GM21381 (cell line): ENCODE results near the gene ESRRB.

Experiments
- ATAC-seq: cut with Tn5 transposase; IDR thresholded peaks from one replicate; pipeline ENCODE4 v1.9.1; 2021; ENCODE audit warnings: mild to moderate bottlenecking, moderate library complexity; ENCODE audit not compliant: unreplicated experiment

The ESRRB gene

GRCh38 chr14:76375947-76376404 is at the start of gene ESRRB:
ESRRB (plus strand) TSS chr14:76376137; CDS start chr14:76376402, 265 bp downstream.
- no peak for ATAC-seq

- no peak for ATAC-seq
These were observed 48.8 kb upstream of the ESRRB start for GRCh38 chr14:76326918-76327689.

- ATAC-seq, result no peak
These were observed 47.3 kb upstream of the ESRRB start for GRCh38 chr14:76328457-76329137.

DNA sequence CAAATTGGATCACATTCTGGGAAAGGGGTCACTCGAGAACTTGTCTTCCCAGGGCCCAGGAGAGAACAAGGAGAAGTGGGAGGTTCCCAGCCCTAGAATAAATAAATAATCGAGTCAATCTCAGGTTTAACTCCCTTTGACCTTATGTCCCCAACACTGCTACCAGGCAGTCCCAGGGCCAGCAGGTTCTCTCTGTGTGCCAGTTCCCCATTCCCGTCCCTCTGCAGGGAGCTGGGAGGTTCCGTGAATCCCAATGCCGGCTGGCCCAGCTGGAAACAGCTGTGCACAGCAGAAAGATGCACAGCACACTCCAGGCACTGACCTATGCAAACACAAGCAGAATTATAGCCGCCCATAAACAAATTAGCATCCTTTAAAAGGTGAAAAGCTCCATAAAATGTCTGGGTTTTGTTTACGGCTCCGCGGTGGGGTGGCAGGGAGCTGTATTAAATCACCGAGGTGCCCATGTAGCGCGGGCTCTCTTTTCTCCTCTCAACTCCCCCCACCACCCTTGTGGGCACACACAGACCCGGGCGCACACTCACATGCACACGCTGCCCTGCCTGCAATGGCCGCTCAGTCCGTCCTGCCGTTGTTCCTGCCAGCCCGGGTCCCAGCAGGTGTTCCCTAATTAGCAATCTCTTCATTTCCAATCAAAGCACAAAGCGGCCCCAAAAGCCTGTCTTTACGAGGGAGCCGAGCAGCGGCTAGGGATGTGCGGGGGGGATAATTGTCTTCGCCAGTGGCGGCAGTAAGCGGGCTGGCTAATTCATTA is 46.6 kb upstream of the ESRRB start:
- ATAC-seq, result no peak

DNA sequence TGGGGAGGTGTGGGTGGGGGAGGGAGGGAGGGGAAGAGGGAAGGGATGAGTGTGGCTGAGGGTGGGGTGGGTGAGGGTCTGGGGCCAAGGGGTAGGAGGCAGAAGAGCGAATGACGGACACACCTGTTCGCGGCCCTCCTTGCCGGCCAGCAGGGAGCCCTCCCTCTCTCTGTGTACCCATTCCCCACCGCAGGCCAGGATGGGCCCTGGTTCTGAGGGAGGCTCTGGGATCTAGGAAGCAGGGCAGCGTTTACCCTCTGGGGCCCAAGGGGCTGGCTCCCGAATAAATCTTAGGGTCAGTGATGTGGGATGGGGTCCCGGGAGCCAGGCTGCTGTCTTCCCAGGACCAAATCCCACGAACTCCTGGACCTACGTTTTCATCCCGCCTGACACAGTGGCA is 46.0 kb upstream of the ESRRB start:
- ATAC-seq, result no peak

- ATAC-seq, result no peak
These were observed 45.3 kb upstream of the ESRRB start for GRCh38 chr14:76330411-76331327.

DNA sequence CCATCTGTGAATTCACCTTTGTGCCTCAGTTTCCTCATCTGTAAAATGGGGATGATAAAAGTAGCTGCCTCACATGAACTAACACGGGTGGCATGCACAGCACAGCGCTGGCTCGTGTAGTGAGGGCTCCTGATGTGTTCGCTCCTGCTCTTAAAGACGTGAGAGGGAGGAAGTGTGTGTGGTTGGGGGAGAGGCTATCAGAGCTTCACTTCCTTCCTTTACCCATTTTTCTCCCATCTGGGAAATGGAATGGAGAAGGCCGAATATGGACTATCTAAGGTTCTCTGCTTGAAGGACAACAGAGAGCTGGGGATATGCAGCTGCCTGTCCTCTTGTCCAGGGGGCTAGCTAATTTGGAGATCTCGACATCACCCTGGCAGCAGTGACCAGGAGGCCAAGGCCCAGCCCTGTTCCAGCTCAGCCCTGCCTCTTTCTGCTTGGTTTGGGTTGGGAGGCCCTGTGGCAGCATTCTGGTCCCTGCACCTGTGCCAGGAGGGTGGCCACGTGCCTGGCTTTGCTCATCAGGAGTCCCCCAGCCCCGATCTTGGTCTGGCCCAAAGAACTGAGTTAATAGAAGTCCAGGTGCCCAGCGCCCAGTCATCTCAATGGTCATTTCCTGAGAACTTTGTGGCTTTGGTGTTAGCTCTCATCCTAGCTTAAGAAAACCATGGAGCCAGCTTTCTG is 44.5 kb upstream of the ESRRB start:
- ATAC-seq, result no peak

DNA sequence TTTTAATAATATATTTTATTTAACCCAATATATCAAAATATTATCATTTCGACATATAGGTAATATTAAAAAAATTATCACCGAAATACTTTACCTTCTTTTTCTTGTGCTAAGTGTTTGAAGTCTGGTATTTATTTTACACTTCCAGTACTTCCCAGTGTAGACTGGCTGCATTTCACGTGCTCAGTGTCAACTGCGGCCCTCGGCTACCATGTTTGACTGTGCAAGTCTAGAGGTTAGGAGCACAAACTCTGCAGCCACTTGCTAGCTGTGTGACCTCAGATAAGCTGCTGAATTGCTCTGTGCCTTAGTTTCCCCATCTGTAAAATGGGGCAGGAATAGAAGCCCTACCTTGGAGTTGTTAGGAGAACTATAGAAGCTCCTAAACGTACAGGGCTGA is 42.3 kb upstream of the ESRRB start:
- no peak for ATAC-seq

- no peak for ATAC-seq
These were observed 41.6 kb upstream of the ESRRB start for GRCh38 chr14:76334316-76334715.

- no peak for ATAC-seq
These were observed 39.1 kb upstream of the ESRRB start for GRCh38 chr14:76336876-76337275.

GRCh38 chr14:76337635-76338545 is 38.0 kb upstream of the ESRRB start:
- ATAC-seq, result no peak

DNA sequence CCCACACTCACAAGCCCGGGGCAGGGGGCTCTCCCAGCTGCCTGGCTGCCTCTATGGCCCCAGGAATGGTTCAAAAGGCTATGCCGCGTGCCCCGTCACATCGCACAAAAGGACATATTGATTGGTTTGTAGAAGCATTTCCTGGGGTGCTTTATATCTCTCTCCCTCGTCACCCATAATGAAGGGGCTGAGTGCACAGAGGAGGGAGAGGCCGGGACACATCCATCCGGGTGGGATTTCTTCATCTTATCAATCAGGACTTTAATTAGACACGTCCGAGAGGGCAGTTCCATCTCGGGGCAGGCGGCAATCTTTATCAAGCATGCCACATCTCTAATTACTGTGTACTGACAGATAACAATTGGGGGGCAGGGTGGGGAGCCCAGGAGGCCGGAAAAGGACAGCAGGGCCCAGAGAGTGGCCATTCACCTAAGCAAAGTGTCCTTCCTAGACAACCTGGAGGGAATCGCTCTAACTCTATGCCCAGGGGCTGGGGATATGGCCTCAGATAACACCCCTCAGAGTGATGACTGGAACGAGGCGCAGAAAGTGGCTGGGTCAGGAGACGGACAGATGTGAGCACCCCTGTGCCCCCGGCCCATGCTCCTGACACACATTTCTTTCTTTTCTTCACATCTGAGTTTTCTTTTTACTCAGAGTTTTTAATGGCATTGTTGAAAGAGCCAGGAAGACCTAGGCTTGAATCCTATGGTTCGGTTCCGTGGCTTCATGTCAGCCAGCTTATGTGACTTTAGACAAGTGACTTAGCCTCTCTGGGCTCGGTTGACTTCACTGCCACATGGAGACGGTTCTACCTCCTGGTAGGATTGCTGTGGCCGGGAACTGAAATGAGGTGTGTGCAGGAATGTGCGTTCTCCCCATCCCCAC is 36.0 kb upstream of the ESRRB start:
- no peak for ATAC-seq

DNA sequence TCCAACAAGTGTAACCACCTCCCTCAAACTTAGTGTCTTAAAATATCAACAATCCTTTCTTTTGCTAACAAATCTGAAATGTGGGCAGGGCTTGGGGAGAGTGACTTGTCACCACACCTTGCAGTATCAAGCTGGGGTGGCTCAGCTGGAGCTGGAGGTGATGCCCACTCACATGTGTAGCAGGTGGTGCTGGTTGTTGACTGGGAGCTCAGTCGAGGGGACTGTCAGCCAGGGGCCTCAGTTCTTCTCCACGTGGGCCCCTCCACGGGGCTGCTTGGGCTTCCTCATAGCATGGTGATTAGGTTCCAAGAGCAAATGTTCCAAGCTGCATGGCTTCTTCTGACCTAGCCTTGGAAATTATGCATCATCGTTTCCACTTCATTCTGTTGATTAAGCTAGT is 32.6 kb upstream of the ESRRB start:
- ATAC-seq, result no peak

DNA sequence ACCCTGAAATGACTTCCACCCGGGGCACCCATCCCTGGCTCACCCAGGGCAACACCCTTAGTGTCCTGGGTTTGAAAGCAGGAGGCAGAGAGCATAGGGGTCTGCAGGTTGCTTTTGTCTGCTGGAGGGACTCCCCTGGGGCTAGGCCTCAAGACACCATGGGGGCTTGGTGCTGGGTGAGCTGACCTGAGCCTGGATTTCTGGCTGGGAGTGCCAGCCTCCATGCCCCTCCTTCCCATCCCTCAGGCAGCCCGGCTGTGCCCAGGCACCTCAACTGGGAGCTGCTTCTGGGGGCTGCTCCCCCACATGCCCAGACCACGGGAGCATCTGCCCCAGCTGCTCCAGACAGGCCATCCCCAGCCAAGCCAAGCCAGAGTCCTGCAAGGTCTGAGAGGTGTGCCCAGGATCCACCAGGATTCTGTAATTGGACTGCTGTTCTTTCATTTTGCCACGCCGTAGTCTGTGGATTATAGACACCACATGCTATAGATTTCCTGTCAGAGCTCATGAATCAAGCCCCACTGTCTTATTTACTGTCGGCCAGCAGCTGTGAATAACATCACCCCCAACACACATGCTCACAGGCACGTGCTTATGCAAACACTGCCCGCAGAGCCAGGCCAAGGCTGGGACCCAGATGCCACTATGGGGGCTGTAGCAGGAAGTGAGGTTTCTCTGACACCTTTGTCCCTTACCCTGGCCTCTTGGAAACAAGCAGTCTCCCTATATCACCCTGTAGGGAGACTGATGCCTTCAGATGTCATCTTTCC is 29.4 kb upstream of the ESRRB start:
- ATAC-seq, result no peak

- ATAC-seq, result no peak
These were observed 27.0 kb upstream of the ESRRB start for GRCh38 chr14:76348898-76349297.

- no peak for ATAC-seq
These were observed 25.9 kb upstream of the ESRRB start for GRCh38 chr14:76349993-76350392.

GRCh38 chr14:76350671-76351070 is 25.3 kb upstream of the ESRRB start:
- no peak for ATAC-seq
